Endodermal cell (in vitro differentiated cells): ENCODE data around the gene SSBP3. TPM values are rescaled to one million over a fixed set of nuclear protein-coding genes. Genes with fewer than 3 reads are reported as not detected.

Experiments used
- DNase-seq: peaks from one replicate; pipeline ENCODE4 v3.0.0-alpha.2; 2017
- H3K27ac ChIP-seq: 2 replicates; pipeline ENCODE4 v1.5.1; 2013; ENCODE audit warnings: mild to moderate bottlenecking, low read depth, low read length, moderate library complexity
- H3K27me3 ChIP-seq: 2 replicates; pipeline ENCODE4 v1.6.1; 2013; ENCODE audit warnings: mild to moderate bottlenecking, low read length, moderate library complexity; ENCODE audit not compliant: insufficient read depth, control insufficient read depth, poor library complexity, severe bottlenecking
- H3K36me3 ChIP-seq: 2 replicates; pipeline ENCODE4 v1.7.0; 2013; ENCODE audit warnings: mild to moderate bottlenecking, low read length, moderate library complexity; ENCODE audit not compliant: control insufficient read depth, insufficient read depth
- H3K4me1 ChIP-seq: one replicate; pipeline ENCODE4 v1.7.0; 2013; ENCODE audit warnings: low read length; ENCODE audit not compliant: control insufficient read depth, insufficient read depth
- H3K4me3 ChIP-seq: 2 replicates; pipeline ENCODE4 v1.5.1; 2013; ENCODE audit warnings: mild to moderate bottlenecking, low read length, moderate library complexity
- H3K9ac ChIP-seq: 2 replicates; pipeline ENCODE4 v1.6.1; 2013; ENCODE audit warnings: mild to moderate bottlenecking, low read length, moderate library complexity; ENCODE audit not compliant: poor library complexity, severe bottlenecking; ENCODE audit errors: extremely low read depth
- H3K9me3 ChIP-seq: 2 replicates; pipeline ENCODE4 v1.6.1; 2013; ENCODE audit warnings: mild to moderate bottlenecking, low read length, moderate library complexity; ENCODE audit not compliant: control insufficient read depth
- H3K27ac Mint-ChIP-seq: 2 replicates; pipeline ENCODE4 v1.8.0; 2020; ENCODE audit warnings: mixed read lengths
- H3K27me3 Mint-ChIP-seq: 2 replicates; pipeline ENCODE4 v1.8.0; 2021; ENCODE audit warnings: mild to moderate bottlenecking, mixed read lengths; ENCODE audit not compliant: insufficient read depth
- H3K36me3 Mint-ChIP-seq: 2 replicates; pipeline ENCODE4 v1.8.0; 2020; ENCODE audit warnings: low read depth, mixed read lengths
- H3K4me1 Mint-ChIP-seq: 2 replicates; pipeline ENCODE4 v1.8.0; 2020; ENCODE audit warnings: mixed read lengths
- H3K4me3 Mint-ChIP-seq: 2 replicates; pipeline ENCODE4 v1.8.0; 2020; ENCODE audit warnings: mild to moderate bottlenecking, moderate library complexity, mixed read lengths
- H3K9me3 Mint-ChIP-seq: 2 replicates; pipeline ENCODE4 v1.8.0; 2020; ENCODE audit warnings: mild to moderate bottlenecking, mixed read lengths
- WGBS, 2 experiments: methylation state at CpG; one replicate each; pipeline versions ENCODE4 v1.1.5 to v1.1.7; 2013; ENCODE audit warnings: missing lambda C conversion rate in 2 of 2, mixed read lengths in 1 of 2; ENCODE audit not compliant: insufficient coverage in 1 of 2, insufficient read length in 1 of 2; 5-methylcytosine and 5-hydroxymethylcytosine counted together
- total RNA-seq, 2 donors: library from RNA; stranded (reverse); fragmentation: NEBNext Ultra II Directional in 1 of 2; extraction: Animal tissue kit (Norgen Biotek cat#: 25700) in 1 of 2; gene quantifications; 2 replicates in 1 of 2; 3 replicates in 1 of 2; pipeline ENCODE4 v1.2.1, GENCODE V29; 2021
- TF ChIP-seq, protein P1 (sequence below): fragments of 200-600 bp; sonication (generic); conservative IDR thresholded peaks from 2 replicates; pipeline ENCODE4 v1.5.0; 2021; ENCODE audit warnings: antibody characterized with exemption, mild to moderate bottlenecking

SSBP3 gene
- total RNA-seq, 2 donors from 2014 or later, result 342 TPM

DNA sequence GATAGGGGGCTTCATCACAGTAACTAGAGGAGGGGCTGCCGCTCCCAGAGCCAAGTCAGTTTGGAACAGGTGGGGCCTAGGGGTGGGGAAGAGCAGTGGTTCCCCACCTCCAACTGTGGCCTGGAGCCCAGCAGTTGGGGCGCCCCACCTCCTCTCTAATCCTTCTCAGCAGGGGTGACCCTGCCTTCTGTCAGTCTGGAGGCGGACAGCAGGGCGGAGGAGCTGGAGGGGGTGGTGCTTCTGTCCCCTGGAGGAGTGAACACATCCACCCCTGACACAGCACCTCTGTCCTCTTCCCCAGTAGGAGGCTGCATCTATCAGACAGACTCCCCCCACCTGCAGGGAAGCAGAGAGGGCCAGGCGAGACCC, 132.4 kb downstream of the SSBP3 start:
- WGBS, 2 experiments, result 63% methylated on average over 5 of the region's 5 CpGs; no CpG with 5 or more reads in 1 of the 2 experiments
- H3K9me3 Mint-ChIP-seq, result no peaks in the 10 kb centered on the region
- Histone ChIP-seq H3K4me3 (no peak overlapping the region), H3K9me3 (no peaks in the 10 kb centered on the region), H3K9ac (no peak overlapping the region), H3K4me1 (peaks cover 36% of the 10 kb centered on the region), H3K27ac (peak overlapping the region; percentile 98), H3K27me3 (no peaks in the 10 kb centered on the region), H3K36me3 (peaks cover 77% of the 10 kb centered on the region)
- peaks cover 52% of the 10 kb centered on the region for H3K36me3 Mint-ChIP-seq
- H3K4me3 Mint-ChIP-seq, result no peak overlapping the region
- peak overlapping the region; percentile 62 for H3K27ac Mint-ChIP-seq
- DNase-seq, result peak; percentile 84
- H3K27me3 Mint-ChIP-seq, result no peaks in the 10 kb centered on the region
- H3K4me1 Mint-ChIP-seq, result peaks cover 57% of the 10 kb centered on the region
- TF ChIP-seq, protein P1, sequence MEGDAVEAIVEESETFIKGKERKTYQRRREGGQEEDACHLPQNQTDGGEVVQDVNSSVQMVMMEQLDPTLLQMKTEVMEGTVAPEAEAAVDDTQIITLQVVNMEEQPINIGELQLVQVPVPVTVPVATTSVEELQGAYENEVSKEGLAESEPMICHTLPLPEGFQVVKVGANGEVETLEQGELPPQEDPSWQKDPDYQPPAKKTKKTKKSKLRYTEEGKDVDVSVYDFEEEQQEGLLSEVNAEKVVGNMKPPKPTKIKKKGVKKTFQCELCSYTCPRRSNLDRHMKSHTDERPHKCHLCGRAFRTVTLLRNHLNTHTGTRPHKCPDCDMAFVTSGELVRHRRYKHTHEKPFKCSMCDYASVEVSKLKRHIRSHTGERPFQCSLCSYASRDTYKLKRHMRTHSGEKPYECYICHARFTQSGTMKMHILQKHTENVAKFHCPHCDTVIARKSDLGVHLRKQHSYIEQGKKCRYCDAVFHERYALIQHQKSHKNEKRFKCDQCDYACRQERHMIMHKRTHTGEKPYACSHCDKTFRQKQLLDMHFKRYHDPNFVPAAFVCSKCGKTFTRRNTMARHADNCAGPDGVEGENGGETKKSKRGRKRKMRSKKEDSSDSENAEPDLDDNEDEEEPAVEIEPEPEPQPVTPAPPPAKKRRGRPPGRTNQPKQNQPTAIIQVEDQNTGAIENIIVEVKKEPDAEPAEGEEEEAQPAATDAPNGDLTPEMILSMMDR, result no peak

DNA sequence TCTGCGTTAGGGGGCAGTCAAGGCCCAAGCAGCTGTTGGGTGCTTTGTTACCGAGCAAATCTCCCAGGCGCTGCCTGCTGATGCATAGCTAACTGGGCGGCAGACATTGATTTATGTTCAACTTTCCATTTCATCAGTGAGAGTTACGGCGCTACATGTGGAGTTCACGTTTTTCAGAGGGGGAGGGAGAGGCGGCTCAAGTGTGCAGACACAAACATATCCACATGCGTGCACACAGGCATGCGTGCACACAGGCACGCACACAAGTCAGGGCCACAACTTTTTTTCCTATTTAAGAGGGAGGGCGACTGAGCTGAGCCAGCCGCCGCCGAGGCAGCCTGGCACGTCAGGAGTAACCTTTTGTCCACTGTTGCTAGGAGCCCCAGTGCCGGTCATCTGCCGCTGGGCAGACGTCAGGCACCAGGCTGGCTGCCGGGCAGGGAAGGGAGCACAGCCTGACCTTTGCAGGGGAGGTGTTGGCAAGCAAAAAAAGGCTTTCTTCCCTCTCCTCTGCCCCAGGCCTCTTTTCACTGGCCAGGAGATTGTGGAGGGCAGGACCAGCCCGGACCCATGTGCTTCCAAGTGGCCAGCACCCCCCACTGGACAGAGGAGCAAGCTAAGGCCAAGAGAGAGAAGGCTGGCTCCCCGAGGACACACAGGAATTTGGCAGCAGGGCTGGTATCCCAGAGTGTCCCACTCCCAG, 133.0 kb downstream of the SSBP3 start:
- WGBS, 2 experiments, result 72 to 78% methylated on average over 13 to 22 of the region's 22 CpGs
- DNase-seq, result peak; percentile 78
- H3K4me1 Mint-ChIP-seq, result peaks cover 57% of the 10 kb centered on the region

DNA sequence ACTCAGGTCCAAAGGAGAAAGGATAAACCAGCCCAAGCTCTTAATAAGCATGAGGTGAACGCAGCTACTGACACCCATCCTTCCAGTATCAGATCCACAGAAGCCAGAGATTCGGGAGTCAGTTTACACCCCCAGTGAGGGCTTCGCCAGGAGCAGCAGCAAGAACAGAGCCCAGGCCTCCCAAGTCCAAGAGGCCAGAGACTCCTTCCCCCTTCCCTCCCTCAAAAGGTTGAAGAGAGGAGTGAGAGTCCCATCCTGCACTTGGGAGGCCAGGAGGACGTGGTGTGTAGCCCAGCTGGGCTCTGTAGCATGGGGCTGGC, 133.5 kb downstream of the SSBP3 start:
- H3K4me3 Mint-ChIP-seq, result no peak overlapping the region
- H3K27me3 Mint-ChIP-seq, result no peaks in the 10 kb centered on the region

More for the DNA sequence above, 133.0 kb downstream of the SSBP3 start:
- H3K27me3 Mint-ChIP-seq, result no peaks in the 10 kb centered on the region
- H3K27me3 ChIP-seq, result no peaks in the 10 kb centered on the region
- no peak overlapping the region for H3K9ac ChIP-seq
- H3K36me3 Mint-ChIP-seq, result peaks cover 57% of the 10 kb centered on the region
- peaks cover 71% of the 10 kb centered on the region for H3K36me3 ChIP-seq
- H3K27ac Mint-ChIP-seq, result peak overlapping the region; percentile 62
- no peaks in the 10 kb centered on the region for H3K9me3 Mint-ChIP-seq
- H3K27ac ChIP-seq, result peak overlapping the region; percentile 98
- peaks cover 35% of the 10 kb centered on the region for H3K4me1 ChIP-seq
- H3K9me3 ChIP-seq, result no peaks in the 10 kb centered on the region
- TF ChIP-seq, protein P1, result peak; percentile 66
- no peak overlapping the region for H3K4me3 ChIP-seq
- no peak overlapping the region for H3K4me3 Mint-ChIP-seq

More for the DNA sequence above, 133.5 kb downstream of the SSBP3 start:
- TF ChIP-seq, protein P1, result no peak
- Histone ChIP-seq H3K27ac (peak overlapping the region; percentile 98), H3K4me1 (peaks cover 35% of the 10 kb centered on the region), H3K9me3 (no peaks in the 10 kb centered on the region), H3K27me3 (no peaks in the 10 kb centered on the region), H3K4me3 (no peak overlapping the region), H3K36me3 (peaks cover 66% of the 10 kb centered on the region), H3K9ac (no peak overlapping the region)
- DNase-seq, result no peak
- Mint-ChIP-seq H3K9me3 (no peaks in the 10 kb centered on the region), H3K4me1 (peaks cover 53% of the 10 kb centered on the region), H3K27ac (peak overlapping the region; percentile 85), H3K36me3 (peaks cover 58% of the 10 kb centered on the region)
- 46 to 90% methylated on average over 2 to 4 of the region's 4 CpGs for WGBS, 2 experiments
